RPMI7951 (cell line): ENCODE measurements around the gene NSG2. TPM values are rescaled to one million over a fixed set of nuclear protein-coding genes. Genes with fewer than 3 reads are reported as not detected.
"Not testable (repeated sequence)": the region's sequence is repeated elsewhere in the genome, so short reads cannot be mapped to it uniquely, and the experiment has no call there.

Experiments used
- DNase-seq: peaks from one replicate; pipeline ENCODE4 v3.0.0-alpha.2; 2012; ENCODE audit warnings: low read depth
- total RNA-seq: library from RNA; depleted of rRNA; stranded (reverse); fragments of >200 nt; shearing (Covaris generic); gene quantifications from 2 replicates; pipeline ENCODE4 v1.2.3, GENCODE V29; 2014

Gene NSG2
- total RNA-seq, 1 experiment from 2014 or later: not detected

DNA sequence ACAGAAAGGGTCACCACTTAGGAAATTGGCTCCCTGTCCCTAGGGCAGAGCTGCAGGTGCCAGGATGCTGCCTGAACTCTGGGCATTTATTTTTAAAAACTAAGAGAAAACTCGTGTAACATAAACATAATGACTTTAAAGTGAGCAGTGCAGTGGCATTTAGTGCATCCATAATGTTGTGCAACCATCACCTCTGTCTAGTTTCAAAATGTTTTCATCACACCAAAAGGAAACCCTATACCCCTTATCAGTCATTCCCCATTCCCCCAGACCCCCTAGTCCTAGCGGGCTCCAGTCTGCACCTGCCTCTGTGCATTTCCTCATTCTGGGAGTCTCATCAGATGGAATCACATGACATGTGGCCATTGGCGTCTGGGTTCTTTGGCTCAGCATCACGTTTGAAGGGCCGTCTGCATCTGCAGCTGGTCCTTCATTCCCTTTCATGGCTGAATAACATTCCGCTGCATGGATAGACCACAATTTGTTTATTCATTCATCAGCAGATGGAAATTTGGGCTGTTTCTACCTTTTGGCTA is 55.8 kb downstream of the NSG2 start:
- no peak for DNase-seq

DNA sequence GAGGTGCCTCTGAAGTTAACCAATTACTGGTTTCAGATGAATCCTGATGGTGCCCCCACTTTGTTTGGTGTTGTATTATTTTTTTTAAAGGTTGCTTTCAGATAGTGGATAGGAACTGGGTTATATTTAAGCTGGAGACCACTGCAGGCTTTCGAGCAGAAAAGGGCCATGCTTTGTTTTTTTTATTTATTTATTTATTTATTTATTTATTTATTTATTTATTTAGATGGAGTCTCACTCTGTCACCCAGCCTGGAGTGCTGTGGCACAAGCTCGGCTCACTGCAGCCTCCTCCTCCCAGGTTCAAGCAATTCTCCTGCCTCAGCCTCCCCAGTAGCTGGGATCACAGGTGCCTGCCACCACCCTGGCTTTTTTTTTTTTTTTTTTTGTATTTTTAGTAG is 57.1 kb downstream of the NSG2 start:
- DNase-seq: not testable (repeated sequence)

DNA sequence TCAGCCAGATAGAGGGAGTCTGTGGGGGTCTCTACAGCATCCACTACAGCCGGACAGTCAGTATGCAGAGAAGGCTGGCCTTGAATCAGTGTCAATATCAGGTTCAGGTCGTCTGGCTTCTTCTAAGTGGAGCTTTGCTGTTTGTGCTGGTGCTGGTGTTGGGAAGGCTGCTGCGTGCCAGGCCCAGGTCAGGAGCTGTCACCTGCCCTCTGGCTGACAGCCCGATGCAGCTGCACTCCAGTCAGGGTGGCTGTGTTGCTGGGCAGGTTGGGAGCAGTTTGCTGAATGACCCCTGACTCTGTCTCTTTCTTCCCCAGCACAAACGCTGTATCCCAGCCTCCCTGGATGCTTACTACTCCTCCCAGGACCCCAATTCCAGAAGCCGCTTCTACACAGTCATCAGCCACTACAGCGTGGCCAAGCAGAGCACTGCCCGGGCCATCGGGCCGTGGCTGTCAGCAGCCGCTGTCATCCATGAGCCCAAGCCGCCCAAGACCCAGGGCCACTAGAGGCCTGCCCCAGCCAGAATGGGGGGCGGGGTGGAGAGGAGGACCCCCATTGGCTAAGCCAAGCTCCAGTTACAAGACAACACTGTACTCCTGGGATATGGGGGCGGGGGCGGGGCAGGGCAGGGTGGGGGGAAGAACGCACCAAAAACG is 61.6 kb downstream of the NSG2 start:
- DNase-seq: no peak

DNA sequence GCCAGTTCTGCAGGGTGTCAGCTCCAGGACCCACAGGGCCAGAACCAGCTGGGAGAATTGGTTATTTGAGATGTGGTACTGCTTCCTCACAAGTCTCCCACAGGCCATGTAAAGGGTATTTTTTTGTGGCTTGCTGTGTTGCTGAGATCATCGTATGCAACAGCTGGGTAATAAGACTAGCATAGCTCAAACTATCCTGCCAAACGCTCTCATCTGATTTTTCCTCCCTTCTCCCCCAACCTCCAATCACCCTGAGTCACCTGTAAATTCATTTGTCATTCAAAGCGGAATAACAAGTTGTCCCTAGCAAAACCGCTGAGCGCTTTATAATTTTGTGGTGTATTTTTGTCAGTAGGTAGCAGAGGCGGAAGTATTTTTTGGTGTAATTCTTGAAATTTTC is 63.2 kb downstream of the NSG2 start:
- no peak for DNase-seq

DNA sequence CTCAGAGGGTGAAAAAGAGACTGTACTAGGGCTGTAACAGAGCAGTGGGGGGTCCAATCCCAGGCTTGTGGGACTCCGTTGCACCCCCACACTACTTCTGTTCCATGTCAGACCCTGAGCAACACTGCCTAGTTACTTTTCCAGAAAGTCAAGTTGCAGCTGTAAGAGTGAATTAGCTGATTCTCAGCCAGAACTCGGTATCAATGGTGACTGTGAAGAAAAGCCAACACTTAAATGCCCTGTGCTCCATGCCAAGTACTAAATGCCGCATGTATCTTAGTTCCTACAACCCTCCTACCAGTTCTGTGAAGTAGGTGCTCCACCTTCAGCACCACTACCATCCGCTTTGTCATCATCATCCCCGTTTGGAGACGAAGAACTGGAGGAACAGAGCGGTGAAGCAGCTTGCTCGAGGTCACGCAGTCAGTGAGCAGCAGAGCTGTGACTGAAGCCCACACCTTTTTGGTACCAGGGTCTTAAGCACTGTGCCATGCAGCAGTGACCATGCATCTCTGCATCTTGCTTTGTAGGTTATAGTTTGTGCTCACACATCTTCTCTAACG is 64.3 kb downstream of the NSG2 start:
- DNase-seq: no peak

DNA sequence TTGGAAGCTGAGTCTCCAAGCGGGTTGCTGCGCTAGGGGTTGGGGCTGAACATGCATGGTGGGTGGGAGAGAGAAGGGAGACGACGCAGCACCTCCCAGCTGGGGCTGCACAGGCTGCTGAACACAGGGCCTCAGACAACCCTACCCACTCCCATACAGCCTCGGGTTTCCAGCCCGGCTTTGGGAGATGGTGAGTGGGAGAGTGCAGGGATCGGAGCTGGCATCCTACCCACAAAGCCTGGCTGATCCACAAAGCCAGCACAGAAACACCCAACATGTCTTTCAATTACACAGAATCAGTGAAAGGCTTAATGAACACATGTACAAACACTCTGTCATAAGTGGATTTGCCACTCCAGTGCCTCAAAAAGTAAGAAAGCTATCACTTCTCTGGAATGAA is 64.8 kb downstream of the NSG2 start:
- DNase-seq: no peak

DNA sequence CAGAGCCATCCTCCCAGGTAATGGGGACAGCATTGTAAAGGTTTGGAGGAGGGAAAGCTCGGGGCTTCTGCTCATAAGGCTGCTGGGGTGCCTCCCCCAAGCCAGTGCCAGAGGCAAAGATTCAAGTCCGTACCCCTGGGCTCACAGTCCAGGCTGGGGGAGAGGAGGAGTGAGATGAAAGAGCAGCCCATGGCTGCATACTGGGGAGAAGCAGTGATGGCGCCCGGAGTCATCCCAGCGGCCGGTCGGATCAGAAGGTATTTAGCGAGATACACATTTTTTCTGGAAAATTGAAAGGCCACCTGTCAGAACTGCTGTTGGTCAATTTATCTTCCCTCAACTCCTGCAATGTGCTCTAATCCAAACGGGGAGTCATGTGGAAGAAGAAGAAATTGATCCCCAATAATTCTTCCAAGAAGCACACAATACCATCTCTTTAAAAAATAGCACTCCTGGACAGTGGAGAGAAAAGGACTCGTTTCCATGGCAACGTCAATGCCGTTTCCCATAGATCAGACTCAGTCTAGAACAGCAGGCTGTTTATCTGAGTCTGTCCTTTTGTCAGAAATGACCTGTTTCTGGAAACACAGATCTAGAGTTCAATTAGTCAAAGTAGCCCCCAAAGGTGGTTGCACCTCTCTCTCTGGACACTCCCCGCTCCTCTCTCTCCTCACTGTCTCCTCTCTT is 65.9 kb downstream of the NSG2 start:
- no peak for DNase-seq

DNA sequence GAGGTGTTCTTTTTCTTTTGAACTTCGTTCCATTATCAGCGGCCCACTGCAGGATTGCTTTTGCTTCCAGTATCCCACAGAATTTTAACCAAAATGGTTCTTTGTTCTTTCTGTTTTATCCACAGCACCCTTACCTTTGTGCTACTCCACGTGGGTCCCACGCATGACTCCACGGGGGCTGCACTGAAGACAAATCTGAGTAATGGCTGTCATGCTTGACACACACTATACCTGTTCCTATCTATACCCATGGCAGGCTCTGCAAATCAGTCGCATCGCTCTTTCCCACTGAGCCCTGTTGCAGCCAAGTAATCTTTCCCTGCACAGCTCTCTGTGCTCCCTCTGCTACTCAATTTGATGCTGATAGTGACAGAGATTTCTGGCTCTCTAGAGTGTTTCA is 69.7 kb downstream of the NSG2 start:
- no peak for DNase-seq

DNA sequence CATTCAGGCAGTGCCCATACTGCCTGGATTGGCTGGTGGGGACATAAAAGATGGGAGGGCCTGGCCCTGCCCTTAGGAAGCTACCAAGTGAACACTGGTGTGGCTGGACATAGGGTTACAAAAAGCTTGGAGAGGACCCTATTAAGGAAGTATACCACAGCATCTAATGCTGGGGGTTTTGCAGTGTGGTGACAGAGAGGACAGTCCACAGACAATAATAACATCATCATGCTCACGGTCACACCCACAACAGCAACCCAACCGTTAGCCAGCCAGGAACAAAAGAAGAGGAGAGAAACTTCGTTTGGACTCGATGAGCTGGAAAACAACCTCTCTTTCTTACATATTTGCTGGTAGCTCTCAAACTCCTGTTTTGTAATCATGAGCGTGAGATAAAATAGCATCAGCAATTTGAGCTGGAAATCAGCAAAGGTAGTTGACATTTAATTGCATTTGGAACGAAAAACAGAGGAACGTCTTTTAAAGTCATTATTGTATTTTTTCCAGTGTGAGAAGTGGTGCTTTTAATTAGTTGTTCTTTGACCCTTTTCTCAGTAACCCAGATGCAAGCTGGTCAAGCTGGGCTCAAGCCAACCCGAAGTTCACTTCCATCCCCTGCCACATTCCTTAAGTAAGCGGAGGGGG is 73.4 kb downstream of the NSG2 start:
- no peak for DNase-seq

DNA sequence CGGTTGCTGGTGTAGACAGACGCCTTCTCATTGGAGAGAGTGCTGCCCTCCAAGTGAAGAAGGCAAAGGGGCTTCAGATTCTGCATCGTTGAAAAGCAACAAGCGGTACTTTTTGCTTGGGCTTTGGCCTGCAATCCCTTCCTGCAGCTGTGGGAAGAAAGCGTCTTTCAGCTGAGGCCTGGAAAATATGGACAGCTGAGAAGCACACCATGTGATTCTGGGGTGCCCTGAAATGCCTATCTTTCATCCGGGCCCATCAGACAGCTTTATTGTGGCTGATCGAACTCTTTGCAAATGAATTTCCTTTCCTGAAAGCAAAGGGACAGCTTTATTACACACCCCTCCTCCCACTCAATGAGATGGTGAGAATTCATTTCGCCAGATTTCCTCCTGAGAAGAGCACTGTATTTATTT is 74.0 kb downstream of the NSG2 start:
- DNase-seq: no peak

DNA sequence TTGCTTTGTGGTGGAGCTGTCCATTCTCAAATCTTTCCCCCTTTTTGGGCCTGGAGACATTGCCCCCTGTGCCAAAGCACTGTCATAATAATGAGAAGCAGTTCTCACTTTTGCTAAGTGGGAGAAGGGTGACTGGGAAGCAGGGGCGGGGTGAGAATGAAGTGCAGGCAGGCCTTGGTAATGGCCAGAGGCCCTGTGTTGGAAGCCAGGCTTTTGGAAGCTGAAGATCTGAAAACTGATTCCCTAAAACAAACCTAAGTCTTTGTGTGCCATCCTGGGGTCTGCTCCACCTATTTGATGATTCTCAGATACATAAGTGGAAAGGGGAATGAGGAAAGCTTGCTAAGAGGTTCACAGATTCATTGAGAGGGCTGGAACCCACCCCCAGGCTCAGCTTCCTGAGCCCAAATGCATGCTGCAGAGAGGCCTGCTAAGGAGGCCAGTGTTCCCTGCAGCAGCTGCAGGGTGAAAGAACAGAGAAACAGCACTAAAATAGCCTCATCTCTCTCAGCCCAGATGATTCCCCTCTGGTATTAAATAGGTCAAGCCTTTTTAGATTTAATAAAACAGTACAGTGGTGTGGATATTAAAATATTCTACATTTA is 75.0 kb downstream of the NSG2 start:
- no peak for DNase-seq

DNA sequence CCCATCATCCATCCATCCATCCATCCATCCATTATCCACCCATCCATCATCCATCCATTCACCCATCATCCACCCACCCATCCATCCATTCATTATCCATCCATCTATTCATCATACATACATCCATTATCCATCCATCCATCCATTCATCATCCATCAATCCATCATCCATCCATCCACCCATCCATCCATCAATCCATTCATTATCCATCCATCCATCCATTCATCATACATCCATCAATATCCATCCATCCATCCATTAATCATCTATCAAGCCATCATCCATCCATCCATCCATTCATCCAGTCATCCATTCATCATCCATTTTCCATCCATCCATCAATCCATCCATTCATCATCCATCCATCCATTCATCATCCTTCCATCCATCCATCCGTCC is 89.0 kb downstream of the NSG2 start:
- no peak for DNase-seq

DNA sequence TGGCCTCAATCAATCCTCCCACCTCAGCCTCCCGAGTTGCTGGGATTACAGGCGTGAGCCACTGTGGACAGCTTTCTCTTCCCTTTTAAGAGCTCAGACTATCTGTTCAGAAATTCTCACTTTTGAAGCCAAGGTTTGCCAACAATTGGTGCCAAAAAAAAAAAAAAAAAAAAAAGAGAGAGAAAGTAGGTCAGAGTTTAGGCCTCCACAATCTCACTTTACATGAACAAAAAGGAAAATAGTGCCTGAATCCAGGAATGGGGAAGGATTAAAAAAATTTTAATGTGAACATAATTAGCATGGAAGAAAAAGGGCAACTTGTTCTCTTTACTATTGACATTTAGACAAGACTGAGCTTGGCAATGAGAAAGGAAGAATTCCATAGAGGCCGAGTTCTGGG is 94.1 kb downstream of the NSG2 start:
- no peak for DNase-seq

DNA sequence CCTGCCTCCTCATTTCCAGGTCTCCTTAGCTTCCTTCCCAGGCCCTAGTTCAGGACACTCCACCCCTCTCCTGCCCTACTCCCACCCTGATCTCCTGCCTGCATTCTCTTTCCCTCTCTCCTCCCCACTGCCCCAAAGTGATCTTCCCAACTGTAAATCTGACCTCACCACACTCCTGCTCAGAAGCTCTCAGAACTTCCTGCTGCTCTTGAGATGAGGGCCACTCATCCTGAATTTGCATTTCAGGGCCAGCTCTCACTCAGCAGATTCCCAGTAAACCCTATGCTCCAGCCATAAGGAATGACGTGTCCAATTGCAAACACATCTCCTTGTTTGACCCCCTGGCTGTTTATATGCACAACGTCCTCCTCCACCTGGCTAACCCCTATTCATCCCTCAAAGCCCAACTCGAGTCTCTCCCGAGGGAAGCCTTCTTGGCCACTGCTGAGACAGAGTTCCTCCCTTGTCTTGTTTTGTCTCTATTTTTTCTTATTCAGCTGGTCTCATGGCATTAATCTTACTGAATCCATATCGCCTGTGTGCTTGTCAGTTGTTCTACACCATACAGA is 95.0 kb downstream of the NSG2 start:
- no peak for DNase-seq

DNA sequence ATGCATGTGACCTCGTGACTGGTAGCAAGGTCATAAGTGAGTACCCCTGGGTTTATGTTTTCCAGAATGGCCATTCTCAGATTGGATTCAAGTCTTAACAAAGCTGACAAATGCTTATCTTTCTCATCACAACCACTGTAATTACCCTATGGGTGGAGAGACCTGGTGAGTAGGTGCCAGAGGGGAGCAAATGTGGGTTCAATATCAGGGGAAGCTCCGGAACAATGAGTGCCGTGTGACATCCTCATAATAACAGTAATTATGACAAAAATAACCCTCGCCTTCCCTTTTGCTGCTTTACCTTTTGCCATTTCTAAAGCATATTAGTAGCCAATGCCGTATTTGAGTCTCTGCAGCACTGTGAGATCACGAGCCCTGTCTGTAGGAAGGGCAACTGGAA is 95.9 kb downstream of the NSG2 start:
- DNase-seq: no peak

DNA sequence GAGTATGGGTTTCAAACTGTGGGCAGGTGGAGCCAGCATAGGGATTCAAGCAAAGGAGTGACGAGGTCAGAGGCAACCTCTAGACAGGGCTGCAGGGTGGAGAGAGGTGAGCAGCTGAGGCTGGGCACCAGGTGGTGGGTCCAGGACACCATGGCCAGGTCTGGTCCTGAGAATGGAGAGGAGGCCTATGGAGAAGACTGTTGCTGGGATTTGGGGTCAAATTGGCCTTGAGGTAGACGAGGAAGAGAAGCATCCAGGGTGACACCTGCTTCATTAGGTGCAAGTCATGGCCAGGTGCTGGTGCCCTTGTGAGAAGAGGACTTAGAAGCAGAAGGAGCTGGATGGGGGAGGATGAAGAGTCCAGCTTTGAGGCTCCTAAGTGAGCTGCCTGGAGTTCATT is 99.6 kb downstream of the NSG2 start:
- no peak for DNase-seq

DNA sequence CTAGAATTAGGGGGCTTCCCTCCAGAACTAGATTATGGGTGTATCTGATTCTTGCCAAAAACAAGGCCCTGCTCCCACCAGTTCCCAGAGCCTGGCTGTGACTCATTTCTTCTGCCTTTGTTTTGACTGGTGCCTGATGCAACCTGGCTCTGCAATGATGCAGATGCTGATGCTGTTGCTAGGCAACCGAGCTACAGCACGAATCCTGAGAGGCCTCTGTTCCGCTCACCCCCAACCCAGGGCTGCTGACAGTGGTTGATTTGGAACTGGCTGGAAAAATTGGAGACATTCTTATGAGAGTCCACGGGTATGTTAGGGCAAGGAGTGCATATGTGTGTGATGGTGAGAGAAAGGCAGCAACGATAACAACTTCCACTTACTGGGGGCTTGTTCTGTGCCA is 100.3 kb downstream of the NSG2 start:
- no peak for DNase-seq

DNA sequence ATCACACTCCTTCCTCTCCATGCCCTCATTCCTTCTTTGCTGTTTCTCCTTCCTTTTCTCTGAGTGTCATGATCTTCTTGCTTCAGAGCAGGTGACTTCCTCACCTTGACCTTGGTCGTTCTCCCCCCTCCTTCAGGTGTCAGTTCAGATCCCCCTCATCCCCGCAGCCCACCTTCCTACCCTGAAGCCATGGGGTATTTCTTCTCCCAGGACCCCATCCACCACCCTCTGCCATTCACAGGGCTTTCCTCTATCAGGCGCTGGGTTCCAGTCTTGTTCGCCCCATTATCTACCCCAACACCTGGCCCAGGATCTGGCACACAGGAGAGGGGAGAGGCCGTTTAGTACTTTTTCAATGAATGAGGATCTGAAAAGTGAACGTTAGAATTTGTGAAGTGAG is 101.0 kb downstream of the NSG2 start:
- DNase-seq: no peak

DNA sequence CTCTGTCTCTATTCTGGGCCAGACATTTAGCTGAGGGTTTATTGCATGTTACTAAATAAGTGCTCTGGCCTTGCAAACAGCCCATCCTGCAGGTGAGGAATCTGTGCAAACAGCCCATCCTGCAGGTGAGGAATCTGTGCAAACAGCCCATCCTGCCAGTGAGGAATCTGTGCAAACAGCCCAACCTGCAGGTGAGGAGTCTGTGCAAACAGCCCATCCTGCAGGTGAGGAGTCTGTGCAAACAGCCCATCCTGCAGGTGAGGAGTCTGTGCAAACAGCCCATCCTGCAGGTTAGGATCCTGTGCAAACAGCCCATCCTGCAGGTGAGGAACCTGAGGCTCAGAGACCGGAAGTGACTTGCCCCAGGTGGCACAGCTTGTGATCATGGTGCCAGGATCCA is 101.5 kb downstream of the NSG2 start:
- DNase-seq: not testable (repeated sequence)

DNA sequence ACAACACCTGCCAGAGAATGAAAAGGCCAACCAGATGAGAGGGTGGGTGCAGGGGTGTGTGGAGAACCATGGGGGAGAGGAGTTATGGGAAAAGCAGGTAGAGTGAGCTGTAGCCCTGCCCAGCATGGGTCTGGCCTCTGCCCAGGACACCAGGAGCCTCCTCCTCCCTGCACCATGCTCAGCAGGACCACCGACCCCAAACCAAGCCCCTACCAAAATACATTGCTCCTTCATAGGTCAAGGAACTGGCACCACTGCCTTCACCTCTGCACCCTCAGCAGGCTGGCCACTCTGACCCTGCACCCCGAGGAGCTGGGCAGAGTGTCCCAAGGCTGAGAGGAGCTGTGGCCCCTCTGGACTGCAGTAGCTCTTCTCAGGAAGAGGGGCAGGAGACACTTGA is 102.0 kb downstream of the NSG2 start:
- DNase-seq: no peak

DNA sequence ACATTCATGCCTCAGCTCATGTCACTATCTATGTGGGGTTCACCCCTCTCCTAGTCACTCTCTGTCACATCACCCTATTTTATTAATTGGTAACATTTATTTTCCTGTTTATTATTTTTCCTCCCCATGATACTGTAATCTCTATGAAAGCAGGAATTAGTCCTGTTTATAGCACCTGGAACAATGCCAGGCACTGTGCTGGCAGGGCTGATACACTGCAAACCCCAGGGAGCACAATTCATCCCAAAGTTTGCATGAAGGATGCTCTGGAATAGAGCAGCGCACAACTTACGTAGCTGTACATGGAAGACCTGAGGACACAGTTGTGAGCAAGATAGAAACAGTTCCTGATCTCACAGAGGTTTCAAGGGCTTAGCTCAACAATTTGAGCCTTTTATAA is 103.2 kb downstream of the NSG2 start:
- DNase-seq: no peak

DNA sequence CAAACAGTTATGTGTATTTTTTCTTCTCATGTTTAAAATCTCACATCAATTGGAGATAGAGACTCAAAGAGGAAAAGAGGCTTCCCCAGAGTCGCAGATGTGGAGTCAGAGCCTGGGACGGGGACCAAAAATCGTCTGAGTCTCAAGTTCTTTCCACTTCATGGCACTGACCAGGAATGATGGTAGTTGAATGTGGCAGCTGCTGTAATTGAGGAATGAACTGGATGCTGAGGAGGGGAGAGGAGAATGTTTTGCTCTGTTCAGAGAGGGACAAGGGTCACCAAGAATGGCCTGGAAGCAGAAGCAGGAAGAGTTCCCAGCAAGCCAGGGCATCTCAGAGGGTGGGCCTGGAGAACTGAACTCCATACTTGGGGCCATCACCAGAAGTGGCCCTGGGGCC is 103.9 kb downstream of the NSG2 start:
- no peak for DNase-seq
